H1 (cell line): ENCODE data around the gene NR1I3. TPM values are rescaled to one million over a fixed set of nuclear protein-coding genes. Genes with fewer than 3 reads are reported as not detected.

Experiments used
- ATF3 ChIP-seq: IDR thresholded peaks from 2 replicates; pipeline ENCODE4 v1.6.1; 2011; ENCODE audit warnings: low read depth, mild to moderate bottlenecking, low read length; ENCODE audit not compliant: insufficient read depth
- BACH1 ChIP-seq: IDR thresholded peaks from 2 replicates; pipeline ENCODE4 v1.6.1; 2012; ENCODE audit warnings: low read length, improper control_type of control experiment
- CBX5 ChIP-seq: fragments of 300-800, 300-1000 bp; sonication (generic); IDR thresholded peaks from 2 replicates; pipeline ENCODE4 v1.7.1; 2016; ENCODE audit warnings: antibody characterized with exemption, low read length, low read depth
- CEBPB ChIP-seq: IDR thresholded peaks from 2 replicates; pipeline ENCODE4 v1.6.1; 2012; ENCODE audit warnings: low read depth, low read length
- CHD1 ChIP-seq: IDR thresholded peaks from 2 replicates; pipeline ENCODE4 v1.6.1; 2012; ENCODE audit warnings: low read depth, low read length, improper control_type of control experiment
- CHD2 ChIP-seq: IDR thresholded peaks from 2 replicates; pipeline ENCODE4 v1.6.1; 2012; ENCODE audit warnings: low read length, improper control_type of control experiment
- CTCF ChIP-seq, 3 experiments: IDR thresholded peaks; 1 replicate in 2 of 3; 2 replicates in 1 of 3; pipeline versions ENCODE4 v1.5.1 to v1.6.1; 2011; ENCODE audit warnings: low read length in 3 of 3, mild to moderate bottlenecking in 3 of 3, inconsistent platforms in 2 of 3, low read depth in 1 of 3, moderate library complexity in 1 of 3; ENCODE audit not compliant: insufficient read depth in 1 of 3; ENCODE audit errors: control extremely low read depth in 1 of 3
- E2F6 ChIP-seq: IDR thresholded peaks from 2 replicates; pipeline ENCODE4 v1.6.1; 2012; ENCODE audit warnings: inconsistent platforms
- GTF2F1 ChIP-seq: IDR thresholded peaks from 2 replicates; pipeline ENCODE4 v1.6.1; 2012; ENCODE audit warnings: low read depth, low read length, improper control_type of control experiment, borderline replicate concordance
- HDAC6 ChIP-seq: IDR thresholded peaks from one replicate; pipeline ENCODE4 v1.7.1; 2012; ENCODE audit warnings: low read depth, mild to moderate bottlenecking, inconsistent platforms, low read length, moderate library complexity
- JUN ChIP-seq: IDR thresholded peaks from 2 replicates; pipeline ENCODE4 v1.6.1; 2011; ENCODE audit warnings: low read depth, mild to moderate bottlenecking, improper control_type of control experiment, low read length
- JUND ChIP-seq: IDR thresholded peaks from 2 replicates; pipeline ENCODE4 v1.6.1; 2011; ENCODE audit warnings: mild to moderate bottlenecking, improper control_type of control experiment, low read length
- POU5F1 ChIP-seq: IDR thresholded peaks from 2 replicates; pipeline ENCODE4 v1.6.1; 2011; ENCODE audit warnings: low read depth, mild to moderate bottlenecking, low read length, moderate library complexity
- RAD21 ChIP-seq, 2 experiments: IDR thresholded peaks in 1 of 2; conservative IDR thresholded peaks in 1 of 2; 2 replicates each; pipeline ENCODE4 v1.6.1; 2011; ENCODE audit warnings: low read depth in 2 of 2, low read length in 2 of 2, improper control_type of control experiment in 1 of 2, inconsistent platforms in 1 of 2, mild to moderate bottlenecking in 1 of 2, moderate library complexity in 1 of 2
- RXRA ChIP-seq: IDR thresholded peaks from 2 replicates; pipeline ENCODE4 v1.6.1; 2011; ENCODE audit warnings: low read depth, mild to moderate bottlenecking, low read length, moderate library complexity; ENCODE audit not compliant: insufficient read depth
- SAP30 ChIP-seq: fragments of 300-600 bp; sonication (generic); IDR thresholded peaks from 2 replicates; pipeline ENCODE4 v1.7.1; 2012; ENCODE audit warnings: low read length, moderate library complexity, mild to moderate bottlenecking, inconsistent platforms; ENCODE audit not compliant: insufficient read depth, insufficient replicate concordance
- SIRT6 ChIP-seq: IDR thresholded peaks from one replicate; pipeline ENCODE4 v1.7.1; 2012; ENCODE audit warnings: low read length, inconsistent platforms
- SIX5 ChIP-seq: IDR thresholded peaks from 2 replicates; pipeline ENCODE4 v1.6.1; 2011; ENCODE audit warnings: mild to moderate bottlenecking, low read depth, low read length
- TCF12 ChIP-seq: IDR thresholded peaks from 2 replicates; pipeline ENCODE4 v1.6.1; 2011; ENCODE audit warnings: low read depth, mild to moderate bottlenecking, low read length
- ZNF274 ChIP-seq: IDR thresholded peaks from 2 replicates; pipeline ENCODE4 v1.7.0; 2012; ENCODE audit warnings: low read length, borderline replicate concordance; ENCODE audit errors: extremely low read depth
- polyA plus RNA-seq, 7 experiments: library from polyadenylated mRNA; depleted of rRNA in 3 of 7; stranded (reverse) in 5 of 7; unstranded in 2 of 7; fragments of >200 nt in 5 of 7; fragments of 200-250 nt in 2 of 7; gene quantifications; 1 replicate in 5 of 7; 2 replicates in 1 of 7; 4 replicates in 1 of 7; pipeline versions ENCODE4 v1.2.1 to v1.2.3, GENCODE V29; 2011 to 2013; ENCODE audit warnings: missing spikeins in 2 of 7, mixed read lengths in 2 of 7
- total RNA-seq: library from RNA; stranded (reverse); fragmentation: NEBNext Ultra II Directional; extraction: Animal tissue kit (Norgen Biotek cat#: 25700); gene quantifications from 2 replicates; pipeline ENCODE4 v1.2.1, GENCODE V29; 2021

Gene NR1I3
- total and polyA plus RNA-seq, 2 of the 8 experiments (the other 6 are each of a cell fraction or from before 2014, with no cell fraction given): not detected

- TF ChIP-seq RAD21 (IDR thresholded peaks at IDR 0.05 in 1 of 2, conservative IDR thresholded peaks at IDR 0.05 in 1 of 2; ENCODE audit: low read depth in 2 of 2, low read length in 2 of 2): peak in 1 of 2 experiments; percentile 23; a peak in 1 of 4 replicates
- TF ChIP-seq E2F6: 0 out of 2 replicates have a peak, but pooled peaks have one; percentile 20
- TF ChIP-seq SIRT6: no peak
- peak; percentile 31 to 62 (median 49) for TF ChIP-seq CTCF (IDR thresholded peaks at IDR 0.05; ENCODE audit: control extremely low read depth in 1 of 3, insufficient read depth in 1 of 3, low read depth in 1 of 3, low read length in 3 of 3)
- no peak for TF ChIP-seq ZNF274
- TF ChIP-seq ATF3: no peak
- peak; percentile 90 for TF ChIP-seq SIX5
- TF ChIP-seq CEBPB: peak; percentile 9; the same call in 1 of the 2 replicates
- no peak for TF ChIP-seq CBX5
- no peak for TF ChIP-seq HDAC6
- TF ChIP-seq CHD2: 0 out of 2 replicates have a peak, but pooled peaks have one; percentile 39
- TF ChIP-seq TCF12: 0 out of 2 replicates have a peak, but pooled peaks have one; percentile 37
- no peak for TF ChIP-seq JUN
- TF ChIP-seq BACH1: peak; percentile 35
- TF ChIP-seq CHD1: peak; percentile 27; the same call in 1 of the 2 replicates
- no peak for TF ChIP-seq GTF2F1
- no peak for TF ChIP-seq POU5F1
- TF ChIP-seq SAP30: no peak
- TF ChIP-seq JUND: no peak
- no peak for TF ChIP-seq RXRA
Measured at GRCh38 chr1:161201836-161202712, 35.9 kb downstream of the NR1I3 start, which contains the start of gene NDUFS2 (continued).
